Endothelial cell of umbilical vein (primary cell): ENCODE measurements around the gene PPP4R4. TPM values are rescaled to one million over a fixed set of nuclear protein-coding genes. Genes with fewer than 3 reads are reported as not detected.

Experiments
- BruUV-seq: library from RNA; stranded (reverse); fragments of 400-500 nt; replicated peaks from 2 replicates; lab custom pipeline; 2021; lab: Mats Ljungman, UMichigan
- CTCF ChIA-PET: fragments of 300-600, 350-600 bp; sonication (Branson Sonifier 250); formaldehyde crosslinking; loops from one replicate; lab custom pipeline; 2021; ENCODE audit warnings: antibody characterized with exemption, inconsistent platforms; lab: Charles Lee
- POLR2A ChIA-PET: fragments of 300-600, 350-600 bp; sonication (Branson Sonifier 250); formaldehyde crosslinking; loops from one replicate; lab custom pipeline; 2021; ENCODE audit warnings: antibody characterized with exemption, inconsistent platforms; lab: Charles Lee
- DNase-seq: peaks from one replicate; pipeline ENCODE4 v3.0.0-alpha.2; 2011; ENCODE audit warnings: low read depth, low spot score
- FAIRE-seq: peaks from 2 replicates; lab custom pipeline; 2011; peaks lifted over from hg19 to GRCh38; lab: Jason Lieb, UNC
- H2AFZ ChIP-seq: 2 replicates; pipeline ENCODE4 v1.6.0; 2012; ENCODE audit warnings: low read depth, low read length, control low read depth, inconsistent platforms
- H3K27ac ChIP-seq: 2 replicates; pipeline ENCODE4 v1.5.1; 2011; ENCODE audit warnings: low read depth, mild to moderate bottlenecking, control low read depth, low read length, moderate library complexity; ENCODE audit not compliant: insufficient read depth
- H3K27me3 ChIP-seq, 2 experiments: 2 replicates each; pipeline versions ENCODE4 v1.6.0 to v1.6.1; 2011; ENCODE audit warnings: low read length in 2 of 2, mixed read lengths in 1 of 2; ENCODE audit not compliant: control insufficient read depth in 2 of 2, insufficient read depth in 2 of 2
- H3K36me3 ChIP-seq, 2 experiments: 2 replicates in 1 of 2; 3 replicates in 1 of 2; pipeline ENCODE4 v1.5.1; 2011; ENCODE audit warnings: low read length in 2 of 2, mild to moderate bottlenecking in 1 of 2, moderate library complexity in 1 of 2; ENCODE audit not compliant: control insufficient read depth in 2 of 2, insufficient read depth in 2 of 2; ENCODE audit errors: extremely low read depth in 1 of 2
- H3K4me1 ChIP-seq: 3 replicates; pipeline ENCODE4 v1.5.1; 2011; ENCODE audit warnings: mild to moderate bottlenecking, low read length; ENCODE audit not compliant: control insufficient read depth, insufficient read depth; ENCODE audit errors: extremely low read depth
- H3K4me2 ChIP-seq: 2 replicates; pipeline ENCODE4 v1.6.1; 2011; ENCODE audit warnings: low read length, control low read depth, mixed read lengths; ENCODE audit not compliant: insufficient read depth
- H3K4me3 ChIP-seq, 3 experiments: fragments of 200-600 bp in 1 of 3; sonication (generic), shearing (Covaris generic) in 1 of 3; replicated peaks in 1 of 3; 2 replicates each; pipeline ENCODE4 v1.5.1; 2011 to 2016; ENCODE audit warnings: control low read depth in 3 of 3, low read length in 3 of 3, mild to moderate bottlenecking in 2 of 3, inconsistent platforms in 1 of 3, low read depth in 1 of 3, moderate library complexity in 1 of 3; ENCODE audit not compliant: insufficient read depth in 1 of 3
- H3K79me2 ChIP-seq: 2 replicates; pipeline ENCODE4 v1.6.0; 2012; ENCODE audit warnings: low read length, inconsistent platforms; ENCODE audit not compliant: control insufficient read depth, insufficient read depth
- H3K9ac ChIP-seq: replicated peaks from 2 replicates; pipeline ENCODE3; 2011; ENCODE audit warnings: low read length, control low read depth; ENCODE audit not compliant: insufficient read depth; ENCODE audit errors: extremely low read depth
- H3K9me1 ChIP-seq: replicated peaks from 3 replicates; pipeline ENCODE4 v1.6.0; 2011; ENCODE audit warnings: mild to moderate bottlenecking, low read length; ENCODE audit not compliant: control insufficient read depth, insufficient read depth; ENCODE audit errors: extremely low read depth
- H3K9me3 ChIP-seq: replicated peaks from 2 replicates; pipeline ENCODE4 v1.5.1; 2012; ENCODE audit warnings: low read length, inconsistent platforms; ENCODE audit not compliant: control insufficient read depth, insufficient read depth
- H4K20me1 ChIP-seq: replicated peaks from 2 replicates; pipeline ENCODE3; 2011; ENCODE audit warnings: mild to moderate bottlenecking, low read length; ENCODE audit not compliant: control insufficient read depth, insufficient read depth; ENCODE audit errors: extremely low read depth
- CTCF ChIP-seq, 2 donors: IDR thresholded peaks; 1 replicate in 1 of 2; 2 replicates in 1 of 2; pipeline ENCODE4 v1.5.1; 2011; ENCODE audit warnings: low read length in 2 of 2, mild to moderate bottlenecking in 2 of 2, moderate library complexity in 2 of 2, control low read depth in 1 of 2, inconsistent platforms in 1 of 2, low read depth in 1 of 2; ENCODE audit not compliant: insufficient read depth in 1 of 2; ENCODE audit errors: extremely low read depth in 1 of 2
- EZH2 ChIP-seq: IDR thresholded peaks from 2 replicates; pipeline ENCODE4 v1.6.1; 2012; ENCODE audit warnings: borderline replicate concordance, low read depth, mild to moderate bottlenecking, moderate library complexity, low read length, inconsistent platforms; ENCODE audit not compliant: severe bottlenecking
- FOS ChIP-seq: IDR thresholded peaks from 2 replicates; pipeline ENCODE4 v1.6.1; 2011; ENCODE audit warnings: mild to moderate bottlenecking, low read length, moderate library complexity, borderline replicate concordance; ENCODE audit not compliant: insufficient read depth
- GATA2 ChIP-seq: IDR thresholded peaks from 2 replicates; pipeline ENCODE4 v1.7.0; 2011; ENCODE audit warnings: low read depth, mild to moderate bottlenecking, moderate library complexity, mixed read lengths, low read length; ENCODE audit not compliant: insufficient read length, insufficient read depth
- JUN ChIP-seq: IDR thresholded peaks from 2 replicates; pipeline ENCODE4 v1.6.1; 2011; ENCODE audit warnings: borderline replicate concordance, low read depth; ENCODE audit not compliant: insufficient read length, insufficient read depth
- MAX ChIP-seq: IDR thresholded peaks from 2 replicates; pipeline ENCODE4 v1.6.1; 2011; ENCODE audit not compliant: insufficient read depth, insufficient read length
- MYC ChIP-seq: IDR thresholded peaks from one replicate; pipeline ENCODE4 v1.6.1; 2011; ENCODE audit warnings: mild to moderate bottlenecking, low read depth, low read length
- POLR2A ChIP-seq: IDR thresholded peaks from 2 replicates; pipeline ENCODE4 v1.6.1; 2012; ENCODE audit warnings: low read depth, mild to moderate bottlenecking, control low read depth, low read length
- POLR2AphosphoS5 ChIP-seq: IDR thresholded peaks from 2 replicates; pipeline ENCODE4 v1.6.1; 2012; ENCODE audit warnings: low read depth, mild to moderate bottlenecking, control low read depth, low read length, moderate library complexity; ENCODE audit not compliant: insufficient read depth
- dilution Hi-C: fragments of 300-500 bp; cut with MboI; formaldehyde crosslinking; loops from one replicate; pipeline ENCODE4 v1.15.0; 2019; ENCODE audit warnings: low sequenced_read_pairs; ENCODE audit not compliant: extremely low pct_ligation_motif_present
- intact Hi-C: fragments of 100-400 bp; cut with micrococcal nuclease; formaldehyde crosslinking; loops from one replicate; pipeline ENCODE4 v1.10.0; 2022
- polyA plus RNA-seq, 4 experiments: library from polyadenylated mRNA; depleted of rRNA in 3 of 4; stranded (reverse) in 3 of 4; unstranded in 1 of 4; fragments of >200 nt; gene quantifications; 2 replicates each; pipeline versions ENCODE4 v1.2.1 to v1.2.3, GENCODE V29; 2011 to 2012; ENCODE audit warnings: missing spikeins in 1 of 4
- total RNA-seq: library from RNA; stranded (reverse); gene quantifications from 2 replicates; pipeline ENCODE4 v1.2.3, GENCODE V29; 2021

PPP4R4 gene
- total and polyA plus RNA-seq, 2 donors (not counting 3 experiments of a cell fraction or from before 2014, with no cell fraction given), result not detected

- Histone ChIP-seq H3K27me3 (no peaks in the 10 kb centered on the region), H3K9me1 (no peaks in the 10 kb centered on the region), H3K4me3 (no peak within 1 kb of the TSS), H3K9ac (no peak within 1 kb of the TSS), H4K20me1 (no peaks in the 10 kb centered on the region), H3K9me3 (no peaks in the 10 kb centered on the region), H3K79me2 (no peaks in the 10 kb centered on the region), H3K4me2 (no peak within 1 kb of the TSS), H3K27ac (no peak within 1 kb of the TSS), H2AFZ (no peak within 1 kb of the TSS), H3K4me1 (no peaks in the 10 kb centered on the region), H3K36me3 (no peaks in the 10 kb centered on the region)
- dilution Hi-C loops (no loop called here), intact Hi-C loops (no loop called here)
- no TSS peak for BruUV-seq
- no peak for FAIRE-seq
- POLR2A ChIA-PET, result no interaction called here
- CTCF ChIA-PET, result no interaction called here
- DNase-seq, result no peak
- TF ChIP-seq JUN (no peak), POLR2A (no peak), GATA2 (no peak), MAX (no peak)
Observed at GRCh38 chr14:94292872-94293577, 118.9 kb downstream of the PPP4R4 start, which contains the start of gene SERPINA10. Gene SERPINA10 (minus strand): TSS chr14:94293268. CDS start chr14:94290593, 2,675 bp downstream.

- Histone ChIP-seq H3K9me1 (no peaks in the 10 kb centered on the region), H2AFZ (no peak overlapping the region), H3K27me3 (no peaks in the 10 kb centered on the region), H3K4me1 (no peaks in the 10 kb centered on the region), H3K9me3 (no peaks in the 10 kb centered on the region), H4K20me1 (no peaks in the 10 kb centered on the region), H3K9ac (no peak overlapping the region), H3K4me2 (no peak overlapping the region), H3K4me3 (no peak overlapping the region), H3K79me2 (no peaks in the 10 kb centered on the region), H3K36me3 (no peaks in the 10 kb centered on the region), H3K27ac (no peak overlapping the region)
- POLR2A ChIA-PET, result no interaction called here
- TF ChIP-seq FOS, result no peak
- no peak for TF ChIP-seq MAX
- no peak for TF ChIP-seq MYC
- no peak for TF ChIP-seq GATA2
- no peak for TF ChIP-seq EZH2
- no peak for TF ChIP-seq POLR2AphosphoS5
- TF ChIP-seq JUN, result no peak
- no peak for TF ChIP-seq CTCF (IDR thresholded peaks at IDR 0.05; ENCODE audit: extremely low read depth in 1 of 2, insufficient read depth in 1 of 2, low read depth in 1 of 2, low read length in 2 of 2)
- no peak for TF ChIP-seq POLR2A
- intact Hi-C loops, result no loop called here
- no TSS peak for BruUV-seq
- DNase-seq (no peak), FAIRE-seq (no peak)
- dilution Hi-C loops, result no loop called here
- CTCF ChIA-PET, result no interaction called here
Observed at GRCh38 chr14:94293578-94293924, 119.4 kb downstream of the PPP4R4 start.
